Panc1 (cell line): Measurements from ENCODE around the gene PHC3. TPM values are rescaled to one million over a fixed set of nuclear protein-coding genes. Genes with fewer than 3 reads are reported as not detected.

ENCODE experiments used
- ATAC-seq: fragments of 200-7000 bp; cut with Tn5 transposase; 2 replicates; pipeline ENCODE4 v1.9.1; 2020; ENCODE audit warnings: mild to moderate bottlenecking, moderate library complexity
- BruUV-seq: library from RNA; stranded (reverse); fragments of 400-500 nt; replicated peaks from 2 replicates; lab custom pipeline; 2021; lab: Mats Ljungman, UMichigan
- CTCF ChIA-PET: fragments of 300-600 bp; sonication (Branson Sonifier 250); formaldehyde crosslinking; loops from one replicate; lab custom pipeline; 2022; ENCODE audit warnings: antibody characterized with exemption; lab: Charles Lee
- POLR2A ChIA-PET: fragments of 300-600 bp; sonication (Branson Sonifier 250); formaldehyde crosslinking; loops from one replicate; lab custom pipeline; 2022; ENCODE audit warnings: antibody characterized with exemption; lab: Charles Lee
- DNase-seq: peaks from one replicate; pipeline ENCODE4 v3.0.0-alpha.2; 2010; ENCODE audit warnings: low read depth, low spot score
- H3K27ac ChIP-seq: 2 replicates; pipeline ENCODE4 v1.5.1; 2011; ENCODE audit warnings: mild to moderate bottlenecking, low read length, inconsistent platforms
- H3K27me3 ChIP-seq: fragments of 200-500 bp; sonication (Bioruptor generic); 2 replicates; pipeline ENCODE4 v1.6.0; 2014; ENCODE audit warnings: low read length, inconsistent platforms; ENCODE audit not compliant: control insufficient read depth, insufficient read depth
- H3K36me3 ChIP-seq: fragments of 200-500 bp; sonication (Bioruptor generic); 2 replicates; pipeline ENCODE4 v1.5.1; 2014; ENCODE audit warnings: inconsistent platforms, mild to moderate bottlenecking, low read length, moderate library complexity; ENCODE audit not compliant: control insufficient read depth, insufficient read depth
- H3K4me1 ChIP-seq: 2 replicates; pipeline ENCODE4 v1.5.1; 2011; ENCODE audit warnings: inconsistent platforms, mild to moderate bottlenecking, low read length, moderate library complexity; ENCODE audit not compliant: control insufficient read depth, insufficient read depth
- H3K4me3 ChIP-seq, 2 experiments: 2 replicates each; pipeline ENCODE4 v1.5.1; 2011 to 2012; ENCODE audit warnings: low read depth in 2 of 2, low read length in 2 of 2, mild to moderate bottlenecking in 2 of 2, inconsistent platforms in 1 of 2, moderate library complexity in 1 of 2
- H3K9me3 ChIP-seq: fragments of 200-500 bp; sonication (Bioruptor generic); 2 replicates; pipeline ENCODE4 v1.5.1; 2014; ENCODE audit warnings: low read depth, mild to moderate bottlenecking, inconsistent platforms, low read length, moderate library complexity; ENCODE audit not compliant: control insufficient read depth, insufficient read depth
- POLR2AphosphoS5 ChIP-seq: IDR thresholded peaks from 2 replicates; pipeline ENCODE4 v1.6.1; 2012; ENCODE audit warnings: mild to moderate bottlenecking, low read depth, low read length, moderate library complexity
- REST ChIP-seq, 2 experiments: IDR thresholded peaks; 2 replicates each; pipeline ENCODE4 v1.6.1; 2011 to 2012; ENCODE audit warnings: low read depth in 2 of 2, control low read depth in 1 of 2, low read length in 1 of 2, mild to moderate bottlenecking in 1 of 2, moderate library complexity in 1 of 2; ENCODE audit not compliant: insufficient read depth in 1 of 2
- SIN3A ChIP-seq: IDR thresholded peaks from 2 replicates; pipeline ENCODE4 v1.6.1; 2012; ENCODE audit warnings: low read depth, mild to moderate bottlenecking, low read length, moderate library complexity, borderline replicate concordance; ENCODE audit not compliant: insufficient read depth
- TCF7L2 ChIP-seq: IDR thresholded peaks from 2 replicates; pipeline ENCODE4 v1.6.1; 2011; ENCODE audit warnings: mild to moderate bottlenecking, low read depth, low read length, inconsistent platforms
- in situ Hi-C: cut with HindIII; loops from 2 replicates; pipeline ENCODE4 v1.10.0; 2016; ENCODE audit warnings: low sequenced_read_pairs, low pct_unique_long_range_greater_than_20kb
- intact Hi-C: fragments of 100-400 bp; cut with micrococcal nuclease; formaldehyde crosslinking; loops from one replicate; pipeline ENCODE4 v1.10.0; 2022; ENCODE audit not compliant: unreplicated experiment
- total RNA-seq: library from RNA; stranded (reverse); gene quantifications from one replicate; pipeline ENCODE4 v1.2.1, GENCODE V29; 2021; ENCODE audit not compliant: unreplicated experiment
- TF ChIP-seq, protein P1 (sequence below): fragments of 450-650 bp; IDR thresholded peaks from 2 replicates; pipeline ENCODE4 v1.5.1; 2017; ENCODE audit warnings: mild to moderate bottlenecking

Gene PHC3
- total RNA-seq, 1 experiment from 2014 or later = 53.8 TPM

- Histone ChIP-seq H3K27me3 (no peaks in the 10 kb centered on the region), H3K36me3 (peaks cover 23% of the 10 kb centered on the region), H3K27ac (no peak overlapping the region), H3K4me3 (no peak overlapping the region), H3K4me1 (no peaks in the 10 kb centered on the region), H3K9me3 (no peaks in the 10 kb centered on the region)
- POLR2A ChIA-PET = interaction anchor here (0.6 kb wide), 1 partner anchor 43 kb away, joined by 3 read pairs; the partner anchor contains the start of gene GPR160
- intact Hi-C loops = no loop called here
- BruUV-seq = no TSS peak
- no peak for DNase-seq
- in situ Hi-C loops = no loop called here
- no peak for ATAC-seq
- TF ChIP-seq POLR2AphosphoS5 (no peak), SIN3A (no peak), TCF7L2 (no peak), REST (IDR thresholded peaks at IDR 0.05; ENCODE audit: insufficient read depth in 1 of 2, low read depth in 2 of 2, low read length in 1 of 2) (no peak)
- TF ChIP-seq, protein P1, sequence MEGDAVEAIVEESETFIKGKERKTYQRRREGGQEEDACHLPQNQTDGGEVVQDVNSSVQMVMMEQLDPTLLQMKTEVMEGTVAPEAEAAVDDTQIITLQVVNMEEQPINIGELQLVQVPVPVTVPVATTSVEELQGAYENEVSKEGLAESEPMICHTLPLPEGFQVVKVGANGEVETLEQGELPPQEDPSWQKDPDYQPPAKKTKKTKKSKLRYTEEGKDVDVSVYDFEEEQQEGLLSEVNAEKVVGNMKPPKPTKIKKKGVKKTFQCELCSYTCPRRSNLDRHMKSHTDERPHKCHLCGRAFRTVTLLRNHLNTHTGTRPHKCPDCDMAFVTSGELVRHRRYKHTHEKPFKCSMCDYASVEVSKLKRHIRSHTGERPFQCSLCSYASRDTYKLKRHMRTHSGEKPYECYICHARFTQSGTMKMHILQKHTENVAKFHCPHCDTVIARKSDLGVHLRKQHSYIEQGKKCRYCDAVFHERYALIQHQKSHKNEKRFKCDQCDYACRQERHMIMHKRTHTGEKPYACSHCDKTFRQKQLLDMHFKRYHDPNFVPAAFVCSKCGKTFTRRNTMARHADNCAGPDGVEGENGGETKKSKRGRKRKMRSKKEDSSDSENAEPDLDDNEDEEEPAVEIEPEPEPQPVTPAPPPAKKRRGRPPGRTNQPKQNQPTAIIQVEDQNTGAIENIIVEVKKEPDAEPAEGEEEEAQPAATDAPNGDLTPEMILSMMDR = no peak
- CTCF ChIA-PET = no interaction called here
These were observed 100.3 kb downstream of the PHC3 start for GRCh38 chr3:170081079-170081741.

- BruUV-seq = no TSS peak
- no peak for TF ChIP-seq REST (IDR thresholded peaks at IDR 0.05; ENCODE audit: insufficient read depth in 1 of 2, low read depth in 2 of 2, low read length in 1 of 2)
- no peak for TF ChIP-seq SIN3A
- no peak for TF ChIP-seq TCF7L2
- no peak for TF ChIP-seq POLR2AphosphoS5
- TF ChIP-seq, protein P1 = no peak
- Histone ChIP-seq H3K9me3 (no peaks in the 10 kb centered on the region), H3K4me1 (no peaks in the 10 kb centered on the region), H3K4me3 (no peak overlapping the region), H3K27me3 (no peaks in the 10 kb centered on the region), H3K36me3 (peaks cover 17% of the 10 kb centered on the region), H3K27ac (no peak overlapping the region)
- DNase-seq = no peak
- in situ Hi-C loops = no loop called here
- intact Hi-C loops = no loop called here
- ChIA-PET CTCF (no interaction called here), POLR2A (no interaction called here)
- no peak for ATAC-seq
These were observed 100.9 kb downstream of the PHC3 start for GRCh38 chr3:170080605-170081004.
